ENCODE results near the gene RPL10. TPM values are rescaled to one million over a fixed set of nuclear protein-coding genes. Genes with fewer than 3 reads are reported as not detected.

The RPL10 gene
- total RNA-seq, 3 donors from 2014 or later, result 3,297 to 3,503 (median 3,452) TPM

DNA sequence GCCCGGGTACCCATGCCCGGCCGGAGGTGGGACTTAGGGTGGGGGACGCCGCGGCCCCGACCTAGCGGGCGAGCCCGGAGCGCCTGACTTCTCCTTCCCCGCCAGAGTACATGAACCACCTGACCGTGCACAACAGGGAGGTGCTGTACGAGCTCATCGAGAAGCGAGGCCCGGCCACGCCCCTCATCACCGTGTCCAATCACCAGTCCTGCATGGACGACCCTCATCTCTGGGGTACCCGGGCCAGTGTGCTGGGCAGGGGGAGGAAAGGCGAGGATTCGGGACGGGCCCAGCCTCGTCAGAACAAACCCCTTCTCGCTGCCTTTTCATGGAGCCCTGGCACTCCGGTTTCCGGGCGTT lies 13.8 kb downstream of the RPL10 start:
- Mint-ChIP-seq H3K36me3 (ENCODE audit: insufficient read depth) (no peaks in the 10 kb centered on the region), H3K4me3 (peak overlapping the region; percentile 79), H3K4me1 (ENCODE audit: low read depth) (peaks cover 16% of the 10 kb centered on the region), H3K27me3 (ENCODE audit: low read depth) (no peaks in the 10 kb centered on the region), H3K9me3 (no peaks in the 10 kb centered on the region)
- ATAC-seq, result peak; percentile 77 to 90
- DNase-seq, result peak; percentile 33

DNA sequence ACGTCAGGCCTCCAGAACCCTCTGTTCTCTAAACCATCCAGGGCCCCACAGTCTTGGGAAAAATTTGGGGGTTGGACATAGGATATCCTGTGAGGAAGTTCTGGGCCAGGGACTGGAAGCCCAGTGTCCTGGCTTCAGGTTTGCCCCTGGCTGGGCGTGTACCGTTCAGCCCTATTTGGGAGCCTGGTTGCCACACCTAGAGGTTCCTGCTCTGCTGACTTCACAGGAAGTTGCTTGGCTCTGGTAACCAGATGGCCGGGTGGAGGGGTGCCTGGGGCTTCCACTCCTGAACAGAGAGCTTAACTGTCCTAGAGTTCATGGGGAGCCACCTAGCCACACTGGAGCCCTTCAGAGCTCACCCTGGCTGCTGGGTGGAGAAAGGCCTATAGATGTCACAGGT lies 14.3 kb downstream of the RPL10 start:
- DNase-seq, result no peak
- Mint-ChIP-seq H3K9me3 (no peaks in the 10 kb centered on the region), H3K36me3 (ENCODE audit: insufficient read depth) (no peaks in the 10 kb centered on the region), H3K4me3 (peak overlapping the region; percentile 79), H3K27me3 (ENCODE audit: low read depth) (no peaks in the 10 kb centered on the region), H3K4me1 (ENCODE audit: low read depth) (peaks cover 16% of the 10 kb centered on the region)
- peak; percentile 19 to 29 for ATAC-seq

DNA sequence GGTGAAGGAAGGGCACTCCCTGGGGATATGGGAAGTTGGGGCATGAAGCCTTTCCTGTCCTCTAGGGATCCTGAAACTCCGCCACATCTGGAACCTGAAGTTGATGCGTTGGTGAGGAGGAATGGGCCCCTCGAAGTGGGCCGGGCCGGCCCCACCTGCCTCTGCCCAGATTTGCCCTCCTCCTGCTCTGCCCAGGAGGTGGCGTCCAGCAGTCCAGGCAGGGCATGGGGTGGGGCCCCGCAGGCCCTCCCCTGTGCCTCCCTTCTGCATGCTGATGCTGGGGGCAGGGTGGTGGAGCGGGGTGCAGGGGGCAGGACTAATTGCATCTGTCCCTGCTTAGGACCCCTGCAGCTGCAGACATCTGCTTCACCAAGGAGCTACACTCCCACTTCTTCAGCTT lies 15.0 kb downstream of the RPL10 start:
- Mint-ChIP-seq H3K36me3 (ENCODE audit: insufficient read depth) (no peaks in the 10 kb centered on the region), H3K27me3 (ENCODE audit: low read depth) (no peaks in the 10 kb centered on the region), H3K4me3 (peak overlapping the region; percentile 79), H3K4me1 (ENCODE audit: low read depth) (peaks cover 16% of the 10 kb centered on the region), H3K9me3 (no peaks in the 10 kb centered on the region)
- ATAC-seq, result no peak
- DNase-seq, result no peak

DNA sequence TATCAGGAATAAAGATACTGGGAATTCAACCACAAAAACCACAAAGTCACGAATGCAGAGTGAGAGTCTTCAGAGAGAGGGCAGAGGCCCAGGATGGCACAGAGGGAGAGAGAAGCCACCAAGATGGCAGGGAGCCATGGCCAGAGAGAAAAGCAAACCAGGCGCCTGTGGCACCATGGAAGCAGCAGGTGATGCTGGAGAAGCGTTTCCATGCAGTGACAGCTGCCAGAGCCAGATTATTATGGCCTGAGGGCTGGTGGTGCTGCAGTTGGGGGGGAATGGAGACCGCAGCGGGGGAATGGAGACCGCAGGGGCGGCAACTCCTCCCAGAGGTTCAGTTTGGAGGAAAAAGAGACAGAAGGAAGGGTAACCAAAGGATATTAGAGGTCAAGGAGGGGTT lies 19.0 kb downstream of the RPL10 start:
- Mint-ChIP-seq H3K27me3 (ENCODE audit: low read depth) (no peaks in the 10 kb centered on the region), H3K4me3 (no peak overlapping the region), H3K4me1 (ENCODE audit: low read depth) (peaks cover 5% of the 10 kb centered on the region), H3K36me3 (ENCODE audit: insufficient read depth) (no peaks in the 10 kb centered on the region), H3K9me3 (no peaks in the 10 kb centered on the region)
- ATAC-seq, result no peak
- no peak for DNase-seq

DNA sequence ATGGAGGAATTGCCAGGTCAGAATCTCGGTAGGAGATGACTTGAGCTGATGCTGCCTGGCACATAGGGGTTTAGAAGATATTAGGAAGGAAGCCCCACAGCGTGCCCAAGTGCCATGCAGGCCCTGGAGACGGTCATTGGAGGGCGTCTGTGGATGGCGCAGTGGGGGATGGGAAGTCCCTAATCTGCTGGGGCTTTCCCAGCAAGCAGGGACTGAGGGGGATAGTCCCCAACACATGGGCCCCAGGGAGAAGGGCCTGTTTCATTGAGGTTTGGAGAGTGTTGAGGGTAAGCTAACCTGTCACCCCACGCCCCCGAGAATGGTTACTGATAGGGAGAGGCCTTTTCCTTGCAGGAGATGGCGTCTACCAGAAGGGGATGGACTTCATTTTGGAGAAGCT lies 21.0 kb downstream of the RPL10 start:
- H3K9me3 Mint-ChIP-seq, result no peaks in the 10 kb centered on the region
- DNase-seq (no peak), ATAC-seq (no peak)
- H3K4me3 Mint-ChIP-seq, result no peak overlapping the region
- H3K36me3 Mint-ChIP-seq (ENCODE audit: insufficient read depth), result no peaks in the 10 kb centered on the region
- peaks cover 2% of the 10 kb centered on the region for H3K4me1 Mint-ChIP-seq (ENCODE audit: low read depth)
- H3K27me3 Mint-ChIP-seq (ENCODE audit: low read depth), result no peaks in the 10 kb centered on the region

DNA sequence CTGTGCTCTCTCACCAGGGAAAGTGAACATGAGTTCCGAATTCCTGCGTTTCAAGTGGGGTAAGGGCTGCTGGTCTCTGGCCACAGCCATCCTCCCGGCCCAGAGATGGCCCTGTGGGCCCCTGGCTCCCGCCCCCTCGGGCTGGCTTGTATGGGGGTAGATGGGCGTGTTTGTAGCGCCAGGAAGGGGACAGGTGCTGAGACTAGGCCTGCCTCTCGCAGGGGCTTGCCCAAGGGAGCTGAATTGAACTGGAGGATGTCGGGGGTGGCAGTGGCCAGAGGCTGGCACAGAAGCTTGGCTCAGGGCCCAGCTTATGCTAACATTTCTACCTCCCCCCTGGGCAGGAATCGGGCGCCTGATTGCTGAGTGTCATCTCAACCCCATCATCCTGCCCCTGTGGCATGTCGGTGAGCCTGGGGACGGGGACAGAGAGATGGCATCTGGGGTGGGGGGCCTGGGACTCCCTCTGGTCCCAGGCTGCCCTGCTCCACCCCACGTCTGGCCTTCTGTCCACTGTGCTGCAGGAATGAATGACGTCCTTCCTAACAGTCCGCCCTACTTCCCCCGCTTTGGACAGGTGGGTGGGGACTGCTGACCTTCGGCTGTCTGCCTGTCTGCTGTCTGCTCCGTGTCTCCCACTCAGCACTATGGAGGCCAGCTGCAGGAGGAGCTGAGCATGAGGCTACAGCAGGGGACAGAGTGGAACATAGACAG lies 21.7 kb downstream of the RPL10 start:
- no peak for DNase-seq
- Mint-ChIP-seq H3K9me3 (no peaks in the 10 kb centered on the region), H3K27me3 (ENCODE audit: low read depth) (no peaks in the 10 kb centered on the region), H3K4me1 (ENCODE audit: low read depth) (peaks cover 2% of the 10 kb centered on the region), H3K36me3 (ENCODE audit: insufficient read depth) (no peaks in the 10 kb centered on the region), H3K4me3 (no peak overlapping the region)
- ATAC-seq, result no peak

DNA sequence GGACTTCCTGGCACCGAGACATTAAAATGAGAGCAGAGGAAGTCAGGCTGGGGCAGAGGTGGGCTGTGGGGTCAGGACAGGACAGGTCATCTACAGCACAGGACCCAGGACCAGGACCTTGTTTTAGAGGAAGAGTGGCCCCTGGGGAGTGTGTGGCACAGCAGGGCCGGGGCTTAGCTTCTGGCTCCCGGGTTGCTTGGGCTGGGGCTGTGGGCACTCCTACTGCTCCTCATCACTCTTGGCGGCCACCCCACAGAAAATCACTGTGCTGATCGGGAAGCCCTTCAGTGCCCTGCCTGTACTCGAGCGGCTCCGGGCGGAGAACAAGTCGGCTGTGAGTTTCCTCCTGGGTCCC lies 22.2 kb downstream of the RPL10 start:
- H3K4me1 Mint-ChIP-seq (ENCODE audit: low read depth), result peaks cover 2% of the 10 kb centered on the region
- DNase-seq (no peak), ATAC-seq (no peak)
- no peaks in the 10 kb centered on the region for H3K27me3 Mint-ChIP-seq (ENCODE audit: low read depth)
- H3K9me3 Mint-ChIP-seq, result no peaks in the 10 kb centered on the region
- H3K36me3 Mint-ChIP-seq (ENCODE audit: insufficient read depth), result no peaks in the 10 kb centered on the region
- no peak overlapping the region for H3K4me3 Mint-ChIP-seq

DNA sequence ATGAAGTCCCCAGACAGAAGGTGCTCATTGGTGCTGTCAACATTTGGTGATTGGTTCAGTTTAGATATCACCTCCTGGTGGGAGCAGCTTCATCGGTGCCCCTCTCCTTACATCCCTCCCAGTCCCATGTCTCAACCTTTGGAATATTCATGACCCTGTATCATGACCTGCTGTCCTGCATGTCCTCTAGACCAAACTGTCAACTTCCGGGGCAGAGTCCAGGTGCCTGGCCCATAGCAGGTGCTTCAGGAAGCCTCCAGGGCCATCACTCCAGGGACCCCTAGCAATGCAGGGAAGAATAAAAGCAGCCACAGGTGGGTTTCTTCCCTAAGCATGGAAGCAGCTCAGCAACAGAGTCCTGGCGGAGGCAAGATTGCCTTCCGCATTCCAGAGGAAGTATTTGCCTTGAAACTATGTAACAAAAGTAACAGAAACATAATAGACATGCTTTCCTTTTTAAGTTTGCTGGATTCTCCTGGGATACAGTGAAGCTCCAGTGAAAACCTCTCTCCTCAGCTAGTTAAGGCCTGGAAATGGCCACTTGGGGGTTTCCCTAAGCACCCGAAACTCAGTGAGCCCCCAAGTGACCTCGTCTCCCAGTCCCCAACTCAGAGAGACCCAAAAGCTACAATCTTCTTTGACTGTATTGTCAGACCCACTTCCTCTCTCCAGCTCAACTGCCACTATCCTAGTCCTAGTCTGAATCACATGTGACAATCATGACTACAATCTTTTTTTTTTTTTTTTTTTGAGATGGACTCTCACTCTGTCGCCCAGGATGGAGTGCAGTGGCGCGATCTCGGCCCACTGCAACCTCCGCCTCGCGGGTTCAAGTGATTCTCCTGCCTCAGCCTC lies 29.0 kb downstream of the RPL10 start:
- Mint-ChIP-seq H3K4me1 (ENCODE audit: low read depth) (peaks cover 23% of the 10 kb centered on the region), H3K4me3 (peak overlapping the region; percentile 13), H3K36me3 (ENCODE audit: insufficient read depth) (peaks cover 3% of the 10 kb centered on the region), H3K27me3 (ENCODE audit: low read depth) (no peaks in the 10 kb centered on the region), H3K9me3 (no peaks in the 10 kb centered on the region)
- DNase-seq (no peak), ATAC-seq (no peak)

DNA sequence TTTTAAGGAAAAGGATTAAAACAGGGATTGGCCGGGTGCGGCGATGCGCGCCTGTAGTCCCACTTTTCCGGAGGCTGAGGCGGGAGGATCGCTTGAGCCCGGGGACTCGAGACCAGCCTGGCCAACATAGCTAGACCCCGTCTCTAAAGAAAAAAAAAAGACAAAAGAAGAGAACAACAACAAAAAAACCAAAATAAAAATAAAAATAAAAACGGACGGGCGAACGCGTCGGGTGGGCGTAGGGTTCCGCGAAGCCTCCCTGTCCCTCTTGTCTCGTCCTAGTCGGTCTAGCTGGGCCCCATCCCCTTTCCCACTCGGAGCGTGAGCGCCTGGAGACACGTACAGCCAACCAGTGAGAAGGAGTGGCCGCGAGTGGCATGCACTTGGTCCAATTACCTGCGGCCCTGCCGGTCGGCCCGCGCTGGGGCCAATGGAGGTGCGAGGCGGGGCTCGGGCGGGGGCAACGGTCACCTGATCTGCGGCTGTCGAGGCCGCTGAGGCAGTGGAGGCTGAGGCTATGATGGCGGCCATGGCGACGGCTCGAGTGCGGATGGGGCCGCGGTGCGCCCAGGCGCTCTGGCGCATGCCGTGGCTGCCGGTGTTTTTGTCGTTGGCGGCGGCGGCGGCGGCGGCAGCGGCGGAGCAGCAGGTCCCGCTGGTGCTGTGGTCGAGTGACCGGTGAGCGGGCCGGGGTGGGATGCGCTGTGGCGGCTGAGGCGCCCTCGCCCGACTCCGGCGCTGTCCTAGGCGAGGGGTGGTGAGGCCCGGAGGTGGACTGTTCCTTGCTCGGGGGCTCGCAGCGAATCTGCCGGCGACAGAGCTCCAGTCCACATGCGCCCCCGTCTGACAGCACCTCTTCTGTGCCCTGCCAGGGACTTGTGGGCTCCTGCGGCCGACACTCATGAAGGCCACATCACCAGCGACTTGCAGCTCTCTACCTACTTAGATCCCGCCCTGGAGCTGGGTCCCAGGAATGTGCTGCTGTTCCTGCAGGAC lies 30.3 kb downstream of the RPL10 start, which contains the start of gene ATP6AP1:
ATP6AP1 (plus strand) TSS at position 502 of the 996 bp plus-strand sequence; CDS start at position 518, 16 bp downstream.
- peak; percentile 78 for DNase-seq
- H3K9me3 Mint-ChIP-seq, result no peaks in the 10 kb centered on the region
- H3K4me1 Mint-ChIP-seq (ENCODE audit: low read depth), result peaks cover 23% of the 10 kb centered on the region
- H3K4me3 Mint-ChIP-seq, result peak within 1 kb of the TSS; percentile 80
- ATAC-seq, result peak; percentile 99
- H3K27me3 Mint-ChIP-seq (ENCODE audit: low read depth), result no peaks in the 10 kb centered on the region
- H3K36me3 Mint-ChIP-seq (ENCODE audit: insufficient read depth), result peaks cover 5% of the 10 kb centered on the region

DNA sequence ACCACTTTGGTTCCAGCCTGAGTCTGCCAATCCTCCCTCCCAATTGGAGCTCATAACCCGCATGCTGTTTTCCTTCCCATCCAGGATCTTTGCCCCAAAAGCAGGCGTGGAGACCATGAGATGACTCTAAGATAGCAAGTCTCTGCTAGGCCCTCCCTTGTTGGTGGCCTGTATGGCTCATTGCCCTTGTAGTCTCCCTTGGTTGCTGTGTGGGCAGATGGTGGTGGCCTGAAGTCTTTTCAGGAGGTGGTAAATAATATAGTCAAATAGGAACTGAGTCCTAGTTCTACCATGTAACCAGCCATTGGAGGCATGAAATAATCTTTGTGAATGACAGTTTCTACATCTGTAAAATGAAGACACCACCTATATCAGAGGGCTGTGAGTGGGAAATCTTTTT lies 31.5 kb downstream of the RPL10 start:
- ATAC-seq, result no peak
- peaks cover 5% of the 10 kb centered on the region for H3K36me3 Mint-ChIP-seq (ENCODE audit: insufficient read depth)

DNA sequence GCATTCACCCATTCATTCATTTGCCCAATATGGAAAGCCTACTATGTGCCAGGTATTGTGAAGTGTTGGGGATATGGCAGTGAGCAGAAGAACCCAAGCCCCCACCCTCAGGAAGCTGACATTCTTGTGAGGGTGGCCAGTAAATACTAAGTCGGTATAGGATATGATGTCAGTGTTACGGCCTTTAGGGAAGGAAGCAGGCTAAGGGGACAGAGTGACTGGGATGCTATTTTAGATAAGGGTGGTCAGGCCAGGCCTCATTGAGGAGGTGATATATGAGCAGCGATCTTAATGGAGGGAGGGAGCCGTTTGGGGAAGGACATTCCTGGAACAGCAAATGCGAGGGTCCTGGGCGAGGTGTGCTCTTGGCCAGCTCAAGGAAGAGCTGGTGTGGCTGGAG lies 32.3 kb downstream of the RPL10 start:
- Mint-ChIP-seq H3K27me3 (ENCODE audit: low read depth) (no peaks in the 10 kb centered on the region), H3K9me3 (no peaks in the 10 kb centered on the region)

More for the DNA sequence above, 31.5 kb downstream of the RPL10 start:
- Mint-ChIP-seq H3K4me1 (ENCODE audit: low read depth) (peaks cover 21% of the 10 kb centered on the region), H3K27me3 (ENCODE audit: low read depth) (no peaks in the 10 kb centered on the region), H3K9me3 (no peaks in the 10 kb centered on the region), H3K4me3 (peak overlapping the region; percentile 80)
- DNase-seq, result no peak

DNA sequence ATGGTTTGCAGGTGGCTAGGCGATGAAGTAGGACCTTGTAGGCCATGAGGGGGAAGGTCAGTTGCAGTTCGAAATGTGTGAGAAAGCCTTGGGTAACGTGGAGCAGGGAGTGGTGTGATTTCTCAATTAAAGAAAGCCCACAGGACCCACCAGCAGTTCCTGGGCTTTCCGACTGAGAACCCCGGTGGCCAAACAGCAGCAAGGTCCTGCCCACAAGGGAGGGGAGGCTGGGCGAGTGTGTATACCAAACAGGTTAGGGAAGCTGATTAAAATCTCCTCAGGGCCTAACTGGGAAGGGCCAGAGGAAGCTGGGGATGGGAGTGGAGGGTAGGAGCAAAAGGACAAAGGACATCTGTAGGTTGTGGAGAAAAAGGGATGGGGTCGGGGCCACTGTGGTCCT lies 32.7 kb downstream of the RPL10 start:
- ATAC-seq (no peak), DNase-seq (no peak)
- no peaks in the 10 kb centered on the region for H3K9me3 Mint-ChIP-seq
- peaks cover 22% of the 10 kb centered on the region for H3K4me1 Mint-ChIP-seq (ENCODE audit: low read depth)
- H3K4me3 Mint-ChIP-seq, result no peak overlapping the region
- peaks cover 5% of the 10 kb centered on the region for H3K36me3 Mint-ChIP-seq (ENCODE audit: insufficient read depth)
- H3K27me3 Mint-ChIP-seq (ENCODE audit: low read depth), result no peaks in the 10 kb centered on the region

More for the DNA sequence above, 32.3 kb downstream of the RPL10 start:
- ATAC-seq (no peak), DNase-seq (no peak)
- Mint-ChIP-seq H3K4me1 (ENCODE audit: low read depth) (peaks cover 21% of the 10 kb centered on the region), H3K4me3 (no peak overlapping the region), H3K36me3 (ENCODE audit: insufficient read depth) (peaks cover 5% of the 10 kb centered on the region)

DNA sequence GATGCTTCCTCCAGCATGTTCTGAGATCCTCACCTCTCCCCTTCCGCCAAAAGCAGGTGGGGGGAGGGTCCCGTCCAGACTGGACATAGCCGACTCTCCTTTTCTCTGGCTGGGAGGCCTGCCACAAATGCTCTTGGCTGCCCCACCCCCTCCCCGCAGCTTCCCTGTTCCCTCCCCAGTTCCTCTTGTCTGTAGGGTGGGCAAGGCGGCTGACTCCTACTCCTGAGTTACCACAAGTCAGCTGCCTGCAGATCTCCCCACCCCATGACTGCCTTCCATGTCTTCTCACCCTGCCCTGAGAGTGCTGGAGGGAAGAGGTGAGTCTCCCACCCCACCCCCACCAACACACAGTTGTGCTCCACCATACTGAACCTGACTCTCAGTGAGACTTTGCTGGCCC lies 33.2 kb downstream of the RPL10 start:
- no peak overlapping the region for H3K4me3 Mint-ChIP-seq
- no peaks in the 10 kb centered on the region for H3K27me3 Mint-ChIP-seq (ENCODE audit: low read depth)
- peaks cover 26% of the 10 kb centered on the region for H3K4me1 Mint-ChIP-seq (ENCODE audit: low read depth)
- ATAC-seq (no peak), DNase-seq (no peak)
- peaks cover 5% of the 10 kb centered on the region for H3K36me3 Mint-ChIP-seq (ENCODE audit: insufficient read depth)
- no peaks in the 10 kb centered on the region for H3K9me3 Mint-ChIP-seq

DNA sequence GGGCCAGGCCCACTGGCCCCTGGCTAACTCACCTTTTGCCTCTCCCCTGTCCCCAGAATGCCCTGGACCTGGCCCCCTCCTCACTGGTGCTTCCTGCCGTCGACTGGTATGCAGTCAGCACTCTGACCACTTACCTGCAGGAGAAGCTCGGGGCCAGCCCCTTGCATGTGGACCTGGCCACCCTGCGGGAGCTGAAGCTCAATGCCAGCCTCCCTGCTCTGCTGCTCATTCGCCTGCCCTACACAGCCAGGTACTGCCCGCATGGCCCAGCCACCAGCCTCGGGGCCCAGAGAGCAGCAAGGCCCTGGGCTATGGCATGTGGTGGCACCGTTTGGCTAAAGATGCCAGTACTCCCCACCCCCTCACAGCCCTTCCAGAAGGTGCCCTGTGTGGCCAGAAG lies 34.0 kb downstream of the RPL10 start:
- ATAC-seq (no peak), DNase-seq (no peak)
- Mint-ChIP-seq H3K36me3 (ENCODE audit: insufficient read depth) (peaks cover 5% of the 10 kb centered on the region), H3K27me3 (ENCODE audit: low read depth) (no peaks in the 10 kb centered on the region), H3K4me3 (no peak overlapping the region), H3K9me3 (no peaks in the 10 kb centered on the region), H3K4me1 (ENCODE audit: low read depth) (peaks cover 26% of the 10 kb centered on the region)

Data from activated T-cell treated with anti-CD3 and anti-CD28 coated beads, Interleukin-2, amount 50 U/mL, for 4 hours (primary cell).